HCT116 (cell line): ENCODE measurements around the gene XRN2. TPM values are rescaled to one million over a fixed set of nuclear protein-coding genes. Genes with fewer than 3 reads are reported as not detected.

ENCODE experiments used
- ATAC-seq: fragments of 200-7000 bp; cut with Tn5 transposase; 2 replicates; pipeline ENCODE4 v1.9.1; 2020; ENCODE audit warnings: mild to moderate bottlenecking, moderate library complexity
- BruUV-seq: library from RNA; stranded (reverse); fragments of 400-500 nt; replicated peaks from 2 replicates; lab custom pipeline; 2021; lab: Mats Ljungman, UMichigan
- CTCF ChIA-PET: fragments of 300-600 bp; sonication (Branson Sonifier 250); formaldehyde crosslinking; loops from one replicate; lab custom pipeline; 2021; ENCODE audit warnings: antibody characterized with exemption; lab: Charles Lee
- POLR2A ChIA-PET: fragments of 300-600, 350-600 bp; sonication (Branson Sonifier 250); formaldehyde crosslinking; loops from one replicate; lab custom pipeline; 2021; ENCODE audit warnings: antibody characterized with exemption; lab: Charles Lee
- RAD21 ChIA-PET, 2 experiments: fragments of 300-600 bp; sonication (Branson Sonifier 250); formaldehyde crosslinking; loops; one replicate each; lab custom pipeline; 2023; ENCODE audit warnings: low total read pairs in 2 of 2; ENCODE audit not compliant: uncharacterized antibody in 2 of 2, unreplicated experiment in 2 of 2, low non-redundant PET in 1 of 2; lab: Charles Lee
- DNase-seq: peaks from one replicate; pipeline ENCODE4 v3.0.0-alpha.2; 2010; ENCODE audit warnings: low read depth, low spot score
- H2AFZ ChIP-seq: fragments of 200-600 bp; shearing (Covaris generic), sonication (generic); 2 replicates; pipeline ENCODE4 v1.6.1; 2017; ENCODE audit warnings: low read depth, mixed run types, mixed read lengths, antibody characterized with exemption, low read length; ENCODE audit not compliant: poor library complexity, severe bottlenecking
- H3K27ac ChIP-seq: 2 replicates; pipeline ENCODE4 v1.5.1; 2012; ENCODE audit warnings: low read depth, low read length
- H3K27me3 ChIP-seq: fragments of 200-600 bp; sonication (generic); 2 replicates; pipeline ENCODE4 v1.6.1; 2016; ENCODE audit warnings: mixed run types, low read length, mixed read lengths; ENCODE audit not compliant: insufficient read depth
- H3K36me3 ChIP-seq, 2 experiments: fragments of 200-500 bp in 1 of 2; fragments of 200-600 bp in 1 of 2; sonication (Bioruptor generic) in 1 of 2; sonication (generic) in 1 of 2; 2 replicates each; pipeline versions ENCODE4 v1.5.1 to v1.6.1; 2014 to 2016; ENCODE audit warnings: low read length in 2 of 2, inconsistent platforms in 1 of 2, mixed read lengths in 1 of 2, mixed run types in 1 of 2; ENCODE audit not compliant: insufficient read depth in 2 of 2, control insufficient read depth in 1 of 2
- H3K4me1 ChIP-seq, 2 experiments: fragments of 200-600 bp in 1 of 2; sonication (generic) in 1 of 2; 2 replicates each; pipeline versions ENCODE4 v1.5.1 to v1.6.1; 2012 to 2017; ENCODE audit warnings: low read length in 2 of 2, inconsistent platforms in 1 of 2, mild to moderate bottlenecking in 1 of 2, mixed read lengths in 1 of 2, mixed run types in 1 of 2, moderate library complexity in 1 of 2; ENCODE audit not compliant: insufficient read depth in 2 of 2, control insufficient read depth in 1 of 2
- H3K4me2 ChIP-seq: fragments of 200-600 bp; sonication (generic); 2 replicates; pipeline ENCODE4 v1.6.1; 2017; ENCODE audit warnings: mixed run types, low read length, mixed read lengths
- H3K4me3 ChIP-seq, 2 experiments: fragments of 200-600 bp in 1 of 2; sonication (generic) in 1 of 2; replicated peaks in 1 of 2; 2 replicates each; pipeline ENCODE4 v1.5.1; 2011 to 2016; ENCODE audit warnings: low read length in 2 of 2, control low read depth in 1 of 2, low read depth in 1 of 2, mild to moderate bottlenecking in 1 of 2, mixed read lengths in 1 of 2, mixed run types in 1 of 2
- H3K79me2 ChIP-seq: fragments of 200-600 bp; sonication (generic); 2 replicates; pipeline ENCODE4 v1.6.1; 2017; ENCODE audit warnings: mild to moderate bottlenecking, mixed run types, low read length, moderate library complexity, mixed read lengths; ENCODE audit not compliant: insufficient read depth
- H3K9ac ChIP-seq: fragments of 200-600 bp; sonication (generic); 2 replicates; pipeline ENCODE4 v1.6.1; 2016; ENCODE audit warnings: low read length, mixed read lengths
- H3K9me2 ChIP-seq: fragments of 200-600 bp; sonication (generic), shearing (Covaris generic); 2 replicates; pipeline ENCODE4 v1.6.1; 2017; ENCODE audit warnings: mixed run types, mild to moderate bottlenecking, moderate library complexity; ENCODE audit not compliant: insufficient read depth
- H3K9me3 ChIP-seq, 2 experiments: fragments of 200-500 bp in 1 of 2; fragments of 200-600 bp in 1 of 2; sonication (Bioruptor generic) in 1 of 2; sonication (generic) in 1 of 2; 2 replicates each; pipeline ENCODE4 v1.6.1; 2014 to 2017; ENCODE audit warnings: low read length in 2 of 2, mixed read lengths in 2 of 2, inconsistent platforms in 1 of 2, low read depth in 1 of 2, mild to moderate bottlenecking in 1 of 2, mixed run types in 1 of 2, moderate library complexity in 1 of 2; ENCODE audit not compliant: control insufficient read depth in 1 of 2, insufficient read depth in 1 of 2
- H4K20me1 ChIP-seq: fragments of 200-600 bp; sonication (generic), shearing (Covaris generic); 2 replicates; pipeline ENCODE4 v1.6.1; 2017; ENCODE audit warnings: mixed run types, mild to moderate bottlenecking, moderate library complexity; ENCODE audit not compliant: insufficient read depth
- CBX3 ChIP-seq: IDR thresholded peaks from 2 replicates; pipeline ENCODE4 v1.6.1; 2012; ENCODE audit warnings: low read depth
- ELF1 ChIP-seq: IDR thresholded peaks from 2 replicates; pipeline ENCODE4 v1.6.1; 2012; ENCODE audit warnings: low read depth, borderline replicate concordance
- EZH2 ChIP-seq: fragments of 200-600 bp; sonication (generic); IDR thresholded peaks from 2 replicates; pipeline ENCODE4 v1.6.1; 2017; ENCODE audit warnings: antibody characterized with exemption, mixed run types
- EZH2phosphoT487 ChIP-seq: fragments of 200-600 bp; IDR thresholded peaks from 2 replicates; pipeline ENCODE4 v1.6.1; 2018; ENCODE audit warnings: antibody characterized with exemption, borderline replicate concordance
- JUND ChIP-seq: IDR thresholded peaks from 2 replicates; pipeline ENCODE4 v1.6.1; 2012
- POLR2A ChIP-seq: IDR thresholded peaks from 2 replicates; pipeline ENCODE4 v1.7.0; 2011; ENCODE audit warnings: borderline replicate concordance; ENCODE audit not compliant: insufficient read depth, insufficient read length; ENCODE audit errors: extremely low read depth
- POLR2AphosphoS5 ChIP-seq: IDR thresholded peaks from 2 replicates; pipeline ENCODE4 v1.6.1; 2011; ENCODE audit warnings: mild to moderate bottlenecking, low read depth, low read length, moderate library complexity
- RAD21 ChIP-seq: IDR thresholded peaks from 2 replicates; pipeline ENCODE4 v1.6.1; 2012; ENCODE audit warnings: low read depth, mild to moderate bottlenecking
- SP1 ChIP-seq: IDR thresholded peaks from 2 replicates; pipeline ENCODE4 v1.6.1; 2012; ENCODE audit warnings: low read depth
- SRF ChIP-seq: IDR thresholded peaks from 2 replicates; pipeline ENCODE4 v1.6.1; 2012; ENCODE audit warnings: low read depth
- TCF7L2 ChIP-seq: IDR thresholded peaks from 2 replicates; pipeline ENCODE4 v1.7.0; 2011; ENCODE audit warnings: borderline replicate concordance, inconsistent platforms; ENCODE audit not compliant: insufficient read depth, insufficient read length; ENCODE audit errors: extremely low read depth
- ZFX ChIP-seq: fragments of 450-650 bp; IDR thresholded peaks from 2 replicates; pipeline ENCODE4 v1.6.1; 2017
- ZNF274 ChIP-seq: fragments of 200-500 bp; sonication (Bioruptor generic); IDR thresholded peaks from 2 replicates; pipeline ENCODE4 v1.6.1; 2014; ENCODE audit warnings: mild to moderate bottlenecking, low read depth, low read length, inconsistent platforms
- intact Hi-C: fragments of 100-400 bp; cut with micrococcal nuclease; formaldehyde crosslinking; loops from 2 replicates; pipeline ENCODE4 v1.10.0; 2022
- total RNA-seq: library from RNA; stranded (reverse); gene quantifications from one replicate; pipeline ENCODE4 v1.2.1, GENCODE V29; 2021; ENCODE audit not compliant: unreplicated experiment
- TF ChIP-seq, protein P1 (sequence below), 3 experiments: fragments of 200-600 bp in 1 of 3; sonication (generic) in 1 of 3; IDR thresholded peaks in 2 of 3; conservative IDR thresholded peaks in 1 of 3; 2 replicates each; pipeline ENCODE4 v1.5.1; 2012 to 2017; ENCODE audit warnings: low read depth in 2 of 3, low read length in 2 of 3, antibody characterized with exemption in 1 of 3, borderline replicate concordance in 1 of 3, control low read depth in 1 of 3, mild to moderate bottlenecking in 1 of 3, mixed read lengths in 1 of 3, mixed run types in 1 of 3, moderate library complexity in 1 of 3; ENCODE audit not compliant: insufficient read depth in 1 of 3
- TF ChIP-seq, protein P2 (sequence below): IDR thresholded peaks from 2 replicates; pipeline ENCODE4 v1.6.1; 2011; ENCODE audit warnings: mild to moderate bottlenecking, low read length, moderate library complexity; ENCODE audit not compliant: insufficient replicate concordance; ENCODE audit errors: extremely low read depth
- TF ChIP-seq, protein P3 (sequence below): IDR thresholded peaks from 2 replicates; pipeline ENCODE4 v1.6.1; 2012
- TF ChIP-seq, protein P4 (sequence below): IDR thresholded peaks from 2 replicates; pipeline ENCODE4 v1.6.1; 2012

Gene XRN2
- total RNA-seq, 1 experiment from 2014 or later, result 101 TPM

DNA sequence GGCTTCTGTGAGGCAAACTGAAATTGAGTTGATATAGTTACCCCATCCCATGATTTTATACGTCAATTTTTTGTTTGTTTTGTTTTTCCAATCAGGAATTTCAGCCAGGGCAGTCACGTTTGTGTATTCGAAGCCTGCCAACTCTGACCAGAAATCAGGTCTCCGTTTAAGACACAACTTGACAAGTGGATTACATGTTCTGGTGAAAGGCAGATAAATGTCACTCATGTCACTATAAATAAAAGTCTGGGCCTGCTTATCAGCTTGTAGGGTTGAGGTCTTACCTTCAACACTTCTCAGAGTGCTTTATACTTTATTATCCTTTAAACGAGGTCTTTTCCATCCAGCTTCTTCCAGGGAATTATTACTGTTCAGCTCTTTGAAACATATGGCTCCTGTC, 8.4 kb upstream of the XRN2 start:
- Histone ChIP-seq H3K9me3 (no peaks in the 10 kb centered on the region), H2AFZ (no peak overlapping the region), H3K27ac (no peak overlapping the region), H3K9me2 (no peaks in the 10 kb centered on the region), H3K36me3 (no peaks in the 10 kb centered on the region), H3K27me3 (no peaks in the 10 kb centered on the region), H4K20me1 (no peaks in the 10 kb centered on the region), H3K9ac (no peak overlapping the region), H3K4me3 (no peak overlapping the region), H3K79me2 (no peaks in the 10 kb centered on the region), H3K4me2 (no peak overlapping the region), H3K4me1 (peaks cover 0 to 5% of the 10 kb centered on the region in 2 experiments; a peak in 1 of 4 replicates)
- intact Hi-C loops, result no loop called here
- ChIA-PET RAD21 (no interaction called here), CTCF (no interaction called here), POLR2A (no interaction called here)
- DNase-seq (no peak), ATAC-seq (no peak)
- no peak for TF ChIP-seq RAD21
- TF ChIP-seq CBX3, result no peak
- no peak for TF ChIP-seq POLR2AphosphoS5
- no peak for TF ChIP-seq ZNF274
- TF ChIP-seq ELF1, result no peak
- no peak for TF ChIP-seq SRF
- TF ChIP-seq, protein P1, sequence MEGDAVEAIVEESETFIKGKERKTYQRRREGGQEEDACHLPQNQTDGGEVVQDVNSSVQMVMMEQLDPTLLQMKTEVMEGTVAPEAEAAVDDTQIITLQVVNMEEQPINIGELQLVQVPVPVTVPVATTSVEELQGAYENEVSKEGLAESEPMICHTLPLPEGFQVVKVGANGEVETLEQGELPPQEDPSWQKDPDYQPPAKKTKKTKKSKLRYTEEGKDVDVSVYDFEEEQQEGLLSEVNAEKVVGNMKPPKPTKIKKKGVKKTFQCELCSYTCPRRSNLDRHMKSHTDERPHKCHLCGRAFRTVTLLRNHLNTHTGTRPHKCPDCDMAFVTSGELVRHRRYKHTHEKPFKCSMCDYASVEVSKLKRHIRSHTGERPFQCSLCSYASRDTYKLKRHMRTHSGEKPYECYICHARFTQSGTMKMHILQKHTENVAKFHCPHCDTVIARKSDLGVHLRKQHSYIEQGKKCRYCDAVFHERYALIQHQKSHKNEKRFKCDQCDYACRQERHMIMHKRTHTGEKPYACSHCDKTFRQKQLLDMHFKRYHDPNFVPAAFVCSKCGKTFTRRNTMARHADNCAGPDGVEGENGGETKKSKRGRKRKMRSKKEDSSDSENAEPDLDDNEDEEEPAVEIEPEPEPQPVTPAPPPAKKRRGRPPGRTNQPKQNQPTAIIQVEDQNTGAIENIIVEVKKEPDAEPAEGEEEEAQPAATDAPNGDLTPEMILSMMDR (IDR thresholded peaks at IDR 0.05 in 2 of 3, conservative IDR thresholded peaks at IDR 0.05 in 1 of 3; ENCODE audit: borderline replicate concordance in 1 of 3, insufficient read depth in 1 of 3, low read depth in 2 of 3, low read length in 2 of 3), result no peak
- TF ChIP-seq, protein P2, sequence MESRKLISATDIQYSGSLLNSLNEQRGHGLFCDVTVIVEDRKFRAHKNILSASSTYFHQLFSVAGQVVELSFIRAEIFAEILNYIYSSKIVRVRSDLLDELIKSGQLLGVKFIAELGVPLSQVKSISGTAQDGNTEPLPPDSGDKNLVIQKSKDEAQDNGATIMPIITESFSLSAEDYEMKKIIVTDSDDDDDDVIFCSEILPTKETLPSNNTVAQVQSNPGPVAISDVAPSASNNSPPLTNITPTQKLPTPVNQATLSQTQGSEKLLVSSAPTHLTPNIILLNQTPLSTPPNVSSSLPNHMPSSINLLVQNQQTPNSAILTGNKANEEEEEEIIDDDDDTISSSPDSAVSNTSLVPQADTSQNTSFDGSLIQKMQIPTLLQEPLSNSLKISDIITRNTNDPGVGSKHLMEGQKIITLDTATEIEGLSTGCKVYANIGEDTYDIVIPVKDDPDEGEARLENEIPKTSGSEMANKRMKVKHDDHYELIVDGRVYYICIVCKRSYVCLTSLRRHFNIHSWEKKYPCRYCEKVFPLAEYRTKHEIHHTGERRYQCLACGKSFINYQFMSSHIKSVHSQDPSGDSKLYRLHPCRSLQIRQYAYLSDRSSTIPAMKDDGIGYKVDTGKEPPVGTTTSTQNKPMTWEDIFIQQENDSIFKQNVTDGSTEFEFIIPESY, result no peak
- no peak for TF ChIP-seq TCF7L2
- TF ChIP-seq ZFX, result no peak
- TF ChIP-seq EZH2, result no peak
- TF ChIP-seq SP1, result no peak
- TF ChIP-seq JUND, result no peak
- TF ChIP-seq, protein P3, sequence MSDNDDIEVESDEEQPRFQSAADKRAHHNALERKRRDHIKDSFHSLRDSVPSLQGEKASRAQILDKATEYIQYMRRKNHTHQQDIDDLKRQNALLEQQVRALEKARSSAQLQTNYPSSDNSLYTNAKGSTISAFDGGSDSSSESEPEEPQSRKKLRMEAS, result no peak
- TF ChIP-seq POLR2A, result no peak
- no peak for TF ChIP-seq EZH2phosphoT487
- TF ChIP-seq, protein P4, sequence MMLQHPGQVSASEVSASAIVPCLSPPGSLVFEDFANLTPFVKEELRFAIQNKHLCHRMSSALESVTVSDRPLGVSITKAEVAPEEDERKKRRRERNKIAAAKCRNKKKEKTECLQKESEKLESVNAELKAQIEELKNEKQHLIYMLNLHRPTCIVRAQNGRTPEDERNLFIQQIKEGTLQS, result no peak
- no TSS peak for BruUV-seq
